Vagina (tissue), 2 donors: ENCODE measurements around the gene ABCA13. TPM values are rescaled to one million over a fixed set of nuclear protein-coding genes. Genes with fewer than 3 reads are reported as not detected.

Source experiments
- DNase-seq, 2 donors: peaks; one replicate each; pipeline ENCODE4 v3.0.0-alpha.2; 2017; ENCODE audit errors: extremely low spot score in 2 of 2
- H3K27ac ChIP-seq: fragments of 200-600 bp; sonication (generic); one replicate; pipeline ENCODE4 v1.5.1; 2019
- H3K27me3 ChIP-seq: fragments of 200-600 bp; sonication (generic); one replicate; pipeline ENCODE4 v1.5.1; 2019
- H3K36me3 ChIP-seq, 2 donors: fragments of 200-600 bp; sonication (generic); one replicate each; pipeline ENCODE4 v1.5.1; 2017 to 2019
- H3K4me1 ChIP-seq: fragments of 200-600 bp; sonication (generic); one replicate; pipeline ENCODE4 v1.5.1; 2019
- H3K4me3 ChIP-seq, 2 donors: fragments of 200-600 bp; sonication (generic); 1 replicate in 1 of 2; 2 replicates in 1 of 2; pipeline ENCODE4 v1.5.1; 2016 to 2019
- H3K9me3 ChIP-seq: fragments of 200-600 bp; sonication (generic); one replicate; pipeline ENCODE4 v1.5.1; 2019
- POLR2A ChIP-seq, 2 donors: fragments of 450-650 bp; IDR thresholded peaks; one replicate each; pipeline ENCODE4 v1.6.1; 2017; ENCODE audit warnings: antibody characterized with exemption in 2 of 2, mild to moderate bottlenecking in 2 of 2, moderate library complexity in 2 of 2
- POLR2AphosphoS5 ChIP-seq, 2 donors: sonication (generic); formaldehyde crosslinking; IDR thresholded peaks; one replicate each; pipeline ENCODE4 v1.9.0; 2017; ENCODE audit warnings: antibody characterized with exemption in 2 of 2, mild to moderate bottlenecking in 2 of 2, low read depth in 1 of 2; ENCODE audit not compliant: insufficient read depth in 1 of 2
- intact Hi-C: fragments of 100-400 bp; cut with DNase I; formaldehyde crosslinking; loops from one replicate; pipeline ENCODE4 v1.15.1; 2023
- total RNA-seq: library from RNA; depleted of rRNA; stranded (reverse); fragments of >200 nt; gene quantifications from one replicate; pipeline ENCODE4 v1.2.3, GENCODE V29; 2016
- TF ChIP-seq, protein P1 (sequence below), 3 experiments: fragments of 450-650 bp in 2 of 3; fragments of 200-600 bp in 1 of 3; sonication (generic) in 1 of 3; IDR thresholded peaks; one replicate each; pipeline ENCODE4 v1.5.1; 2017 to 2019; ENCODE audit warnings: antibody characterized with exemption in 3 of 3, mild to moderate bottlenecking in 2 of 3, moderate library complexity in 2 of 3

The ABCA13 gene, protein sequence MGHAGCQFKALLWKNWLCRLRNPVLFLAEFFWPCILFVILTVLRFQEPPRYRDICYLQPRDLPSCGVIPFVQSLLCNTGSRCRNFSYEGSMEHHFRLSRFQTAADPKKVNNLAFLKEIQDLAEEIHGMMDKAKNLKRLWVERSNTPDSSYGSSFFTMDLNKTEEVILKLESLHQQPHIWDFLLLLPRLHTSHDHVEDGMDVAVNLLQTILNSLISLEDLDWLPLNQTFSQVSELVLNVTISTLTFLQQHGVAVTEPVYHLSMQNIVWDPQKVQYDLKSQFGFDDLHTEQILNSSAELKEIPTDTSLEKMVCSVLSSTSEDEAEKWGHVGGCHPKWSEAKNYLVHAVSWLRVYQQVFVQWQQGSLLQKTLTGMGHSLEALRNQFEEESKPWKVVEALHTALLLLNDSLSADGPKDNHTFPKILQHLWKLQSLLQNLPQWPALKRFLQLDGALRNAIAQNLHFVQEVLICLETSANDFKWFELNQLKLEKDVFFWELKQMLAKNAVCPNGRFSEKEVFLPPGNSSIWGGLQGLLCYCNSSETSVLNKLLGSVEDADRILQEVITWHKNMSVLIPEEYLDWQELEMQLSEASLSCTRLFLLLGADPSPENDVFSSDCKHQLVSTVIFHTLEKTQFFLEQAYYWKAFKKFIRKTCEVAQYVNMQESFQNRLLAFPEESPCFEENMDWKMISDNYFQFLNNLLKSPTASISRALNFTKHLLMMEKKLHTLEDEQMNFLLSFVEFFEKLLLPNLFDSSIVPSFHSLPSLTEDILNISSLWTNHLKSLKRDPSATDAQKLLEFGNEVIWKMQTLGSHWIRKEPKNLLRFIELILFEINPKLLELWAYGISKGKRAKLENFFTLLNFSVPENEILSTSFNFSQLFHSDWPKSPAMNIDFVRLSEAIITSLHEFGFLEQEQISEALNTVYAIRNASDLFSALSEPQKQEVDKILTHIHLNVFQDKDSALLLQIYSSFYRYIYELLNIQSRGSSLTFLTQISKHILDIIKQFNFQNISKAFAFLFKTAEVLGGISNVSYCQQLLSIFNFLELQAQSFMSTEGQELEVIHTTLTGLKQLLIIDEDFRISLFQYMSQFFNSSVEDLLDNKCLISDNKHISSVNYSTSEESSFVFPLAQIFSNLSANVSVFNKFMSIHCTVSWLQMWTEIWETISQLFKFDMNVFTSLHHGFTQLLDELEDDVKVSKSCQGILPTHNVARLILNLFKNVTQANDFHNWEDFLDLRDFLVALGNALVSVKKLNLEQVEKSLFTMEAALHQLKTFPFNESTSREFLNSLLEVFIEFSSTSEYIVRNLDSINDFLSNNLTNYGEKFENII (N-terminal part only)
- under 0.01 TPM for total RNA-seq

DNA sequence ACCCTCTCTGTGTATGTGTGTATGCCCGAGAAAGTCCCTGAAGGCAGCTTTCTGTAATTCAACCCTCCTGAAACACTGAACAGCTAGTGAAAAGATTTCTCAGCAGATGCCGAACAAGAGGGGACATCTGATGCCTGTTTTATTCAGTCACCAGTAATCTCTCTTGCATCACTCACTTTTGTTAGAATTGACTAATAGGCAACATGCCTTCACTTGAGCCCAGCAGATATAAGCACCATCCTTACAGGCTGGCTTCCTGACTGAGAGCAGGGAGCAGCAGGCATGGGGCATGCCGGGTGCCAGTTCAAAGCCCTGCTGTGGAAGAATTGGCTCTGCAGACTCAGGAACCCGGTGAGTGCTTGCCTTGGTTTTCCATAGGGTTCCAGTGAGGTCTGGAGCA is at the start of gene ABCA13:
ABCA13 (plus strand) TSS at position 257 of the 400 bp plus-strand sequence; CDS start at position 283, 26 bp downstream.
- Histone ChIP-seq H3K9me3 (no peaks in the 10 kb centered on the region), H3K27me3 (no peaks in the 10 kb centered on the region), H3K36me3 (no peaks in the 10 kb centered on the region), H3K4me3 (no peak within 1 kb of the TSS), H3K27ac (no peak within 1 kb of the TSS), H3K4me1 (no peaks in the 10 kb centered on the region)
- TF ChIP-seq POLR2A (IDR thresholded peaks at IDR 0.05) (no peak), POLR2AphosphoS5 (IDR thresholded peaks at IDR 0.05; ENCODE audit: insufficient read depth in 1 of 2, low read depth in 1 of 2) (no peak)
- TF ChIP-seq, protein P1, sequence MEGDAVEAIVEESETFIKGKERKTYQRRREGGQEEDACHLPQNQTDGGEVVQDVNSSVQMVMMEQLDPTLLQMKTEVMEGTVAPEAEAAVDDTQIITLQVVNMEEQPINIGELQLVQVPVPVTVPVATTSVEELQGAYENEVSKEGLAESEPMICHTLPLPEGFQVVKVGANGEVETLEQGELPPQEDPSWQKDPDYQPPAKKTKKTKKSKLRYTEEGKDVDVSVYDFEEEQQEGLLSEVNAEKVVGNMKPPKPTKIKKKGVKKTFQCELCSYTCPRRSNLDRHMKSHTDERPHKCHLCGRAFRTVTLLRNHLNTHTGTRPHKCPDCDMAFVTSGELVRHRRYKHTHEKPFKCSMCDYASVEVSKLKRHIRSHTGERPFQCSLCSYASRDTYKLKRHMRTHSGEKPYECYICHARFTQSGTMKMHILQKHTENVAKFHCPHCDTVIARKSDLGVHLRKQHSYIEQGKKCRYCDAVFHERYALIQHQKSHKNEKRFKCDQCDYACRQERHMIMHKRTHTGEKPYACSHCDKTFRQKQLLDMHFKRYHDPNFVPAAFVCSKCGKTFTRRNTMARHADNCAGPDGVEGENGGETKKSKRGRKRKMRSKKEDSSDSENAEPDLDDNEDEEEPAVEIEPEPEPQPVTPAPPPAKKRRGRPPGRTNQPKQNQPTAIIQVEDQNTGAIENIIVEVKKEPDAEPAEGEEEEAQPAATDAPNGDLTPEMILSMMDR (IDR thresholded peaks at IDR 0.05), result no peak
- intact Hi-C loops, result no loop called here
- DNase-seq, result no peak

DNA sequence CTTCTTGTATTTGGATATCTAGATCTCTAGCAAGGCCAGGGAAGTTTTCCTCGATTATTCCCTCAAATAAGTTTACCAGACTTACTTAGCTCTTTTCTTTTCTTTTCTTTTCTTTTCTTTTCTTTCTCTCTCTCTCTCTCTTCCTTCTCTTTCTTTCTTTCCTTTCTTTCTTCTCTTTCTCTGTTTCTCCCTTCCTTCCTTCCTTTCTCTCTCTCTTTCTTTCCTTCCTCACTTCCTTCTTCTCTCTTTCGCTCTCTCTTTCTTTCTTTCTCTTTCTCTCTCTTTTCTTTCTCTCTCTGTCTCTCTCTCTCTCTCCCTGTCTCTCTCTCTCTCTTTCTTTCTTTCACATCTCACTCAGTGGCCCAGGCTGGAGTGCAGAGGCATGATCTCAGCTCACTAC is 45.2 kb upstream of the ABCA13 start:
- DNase-seq, result no peak
- intact Hi-C loops, result no loop called here
- no peak overlapping the region for H3K4me3 ChIP-seq
- TF ChIP-seq POLR2A (IDR thresholded peaks at IDR 0.05) (no peak), POLR2AphosphoS5 (IDR thresholded peaks at IDR 0.05; ENCODE audit: insufficient read depth in 1 of 2, low read depth in 1 of 2) (no peak)
- TF ChIP-seq, protein P1 (IDR thresholded peaks at IDR 0.05), result no peak
- no peaks in the 10 kb centered on the region for H3K36me3 ChIP-seq
- H3K4me1 ChIP-seq, result no peaks in the 10 kb centered on the region
- H3K9me3 ChIP-seq, result no peaks in the 10 kb centered on the region
- H3K27ac ChIP-seq, result no peak overlapping the region
- no peaks in the 10 kb centered on the region for H3K27me3 ChIP-seq

DNA sequence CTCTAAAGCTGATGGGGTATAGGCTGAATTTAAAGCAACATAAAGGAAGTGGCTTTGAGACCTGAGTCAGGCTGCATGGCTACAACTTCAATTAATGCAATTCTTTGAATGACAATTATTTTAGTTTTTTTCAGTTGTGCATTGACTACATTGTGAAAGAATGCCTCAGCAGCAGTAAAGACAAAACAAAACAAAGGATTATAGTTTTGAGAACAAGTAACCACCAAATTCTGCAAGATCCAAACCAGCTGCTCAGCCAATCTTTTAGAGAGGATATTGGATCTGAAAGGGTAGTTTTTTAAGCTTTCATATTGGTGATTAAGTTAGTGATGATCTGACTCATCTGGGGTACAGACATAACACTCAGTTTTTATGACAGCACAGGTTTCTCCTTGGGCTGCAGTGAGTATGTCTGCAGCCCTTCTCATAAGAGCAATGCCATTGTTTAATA is 40.6 kb upstream of the ABCA13 start:
- DNase-seq, result no peak
- TF ChIP-seq, protein P1 (IDR thresholded peaks at IDR 0.05), result no peak
- TF ChIP-seq POLR2AphosphoS5 (IDR thresholded peaks at IDR 0.05; ENCODE audit: insufficient read depth in 1 of 2, low read depth in 1 of 2) (no peak), POLR2A (IDR thresholded peaks at IDR 0.05) (no peak)
- intact Hi-C loops, result no loop called here

DNA sequence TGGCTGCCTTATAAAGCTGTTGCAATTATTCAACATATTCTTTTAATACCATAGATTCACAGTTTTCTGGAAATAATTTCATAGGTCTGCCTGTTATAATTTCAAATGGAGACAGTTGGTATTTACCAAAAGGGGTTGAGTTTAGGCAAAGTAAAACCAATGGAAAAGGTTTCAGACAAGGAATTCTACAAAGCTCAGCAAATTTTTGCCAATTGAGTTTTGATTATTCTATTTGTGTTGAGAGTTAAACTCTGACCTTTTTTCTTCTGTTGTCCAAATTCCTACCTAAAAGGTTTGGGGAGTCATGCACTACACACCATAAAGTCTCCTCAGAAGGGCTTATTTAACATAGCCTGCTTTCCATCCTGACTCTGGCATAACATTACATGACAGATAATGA is 38.5 kb upstream of the ABCA13 start:
- no peaks in the 10 kb centered on the region for H3K27me3 ChIP-seq

More for the DNA sequence above, 40.6 kb upstream of the ABCA13 start:
- Histone ChIP-seq H3K9me3 (no peaks in the 10 kb centered on the region), H3K27ac (no peak overlapping the region), H3K4me1 (no peaks in the 10 kb centered on the region), H3K27me3 (no peaks in the 10 kb centered on the region), H3K36me3 (no peaks in the 10 kb centered on the region), H3K4me3 (no peak overlapping the region)

More for the DNA sequence above, 38.5 kb upstream of the ABCA13 start:
- intact Hi-C loops, result no loop called here
- Histone ChIP-seq H3K27ac (no peak overlapping the region), H3K4me3 (no peak overlapping the region), H3K4me1 (no peaks in the 10 kb centered on the region), H3K9me3 (no peaks in the 10 kb centered on the region), H3K36me3 (no peaks in the 10 kb centered on the region)
- no peak for DNase-seq
- TF ChIP-seq, protein P1 (IDR thresholded peaks at IDR 0.05), result no peak
- no peak for TF ChIP-seq POLR2AphosphoS5 (IDR thresholded peaks at IDR 0.05; ENCODE audit: insufficient read depth in 1 of 2, low read depth in 1 of 2)
- no peak for TF ChIP-seq POLR2A (IDR thresholded peaks at IDR 0.05)
